HepG2 (cell line): Measurements from ENCODE around the gene MMP28. TPM values are rescaled to one million over a fixed set of nuclear protein-coding genes. Genes with fewer than 3 reads are reported as not detected.

Experiments
- ATAC-seq: fragments of 200-7000 bp; cut with Tn5 transposase; 3 replicates; pipeline ENCODE4 v1.9.1; 2020; ENCODE audit warnings: mild to moderate bottlenecking, moderate library complexity
- BruUV-seq: library from RNA; stranded (reverse); fragments of 400-500 nt; replicated peaks from 2 replicates; lab custom pipeline; 2021; lab: Mats Ljungman, UMichigan
- CTCF ChIA-PET: fragments of 300-600 bp; formaldehyde crosslinking; extraction: SDS; loops from one replicate; lab custom pipeline; 2021; ENCODE audit warnings: low total read pairs, inconsistent platforms, low intra/inter-chr PET ratio; lab: Yijun Ruan, JAX
- POLR2A ChIA-PET: fragments of 350-600 bp; sonication (Branson Sonifier 250); formaldehyde crosslinking; loops from one replicate; lab custom pipeline; 2020; ENCODE audit warnings: antibody characterized with exemption, inconsistent platforms; lab: Yijun Ruan, JAX
- DNase-seq: peaks from one replicate; pipeline ENCODE4 v3.0.0-alpha.2; 2015; ENCODE audit warnings: low spot score
- FAIRE-seq: peaks from 3 replicates; lab custom pipeline; 2011; peaks lifted over from hg19 to GRCh38; lab: Jason Lieb, UNC
- H2AFZ ChIP-seq: one replicate; pipeline ENCODE4 v1.6.1; 2011; ENCODE audit warnings: low read length, inconsistent platforms
- H3K27ac ChIP-seq: fragments of 300-600 bp; 3 replicates; pipeline ENCODE4 v1.8.0; 2011; ENCODE audit warnings: mixed run types, mild to moderate bottlenecking, mixed read lengths, low read length, inconsistent platforms; ENCODE audit not compliant: insufficient read depth; ENCODE audit errors: extremely low read length
- H3K27me3 ChIP-seq, 2 experiments: fragments of 200-600 bp in 1 of 2; 2 replicates in 1 of 2; 3 replicates in 1 of 2; pipeline versions ENCODE4 v1.6.0 to v1.8.0; 2011; ENCODE audit warnings: low read length in 2 of 2, mild to moderate bottlenecking in 2 of 2, moderate library complexity in 2 of 2, inconsistent platforms in 1 of 2; ENCODE audit not compliant: insufficient read depth in 2 of 2, control insufficient read depth in 1 of 2
- H3K36me3 ChIP-seq, 2 experiments: fragments of 200-600 bp in 1 of 2; replicated peaks in 1 of 2; 2 replicates in 1 of 2; 3 replicates in 1 of 2; pipeline versions ENCODE4 v1.5.1 to v1.8.0; 2011; ENCODE audit warnings: low read length in 2 of 2, inconsistent platforms in 1 of 2; ENCODE audit not compliant: insufficient read depth in 2 of 2, control insufficient read depth in 1 of 2
- H3K4me1 ChIP-seq: 2 replicates; pipeline ENCODE4 v1.5.1; 2012; ENCODE audit warnings: low read length, inconsistent platforms; ENCODE audit not compliant: insufficient read depth
- H3K4me2 ChIP-seq: 2 replicates; pipeline ENCODE4 v1.6.0; 2011; ENCODE audit warnings: low read depth, low read length, inconsistent platforms
- H3K4me3 ChIP-seq, 3 experiments: fragments of 200-600 bp in 1 of 3; sonication (generic), shearing (Covaris generic) in 1 of 3; replicated peaks in 1 of 3; 2 replicates each; pipeline ENCODE4 v1.5.1; 2011 to 2016; ENCODE audit warnings: low read length in 3 of 3, inconsistent platforms in 2 of 3, low read depth in 2 of 3, mild to moderate bottlenecking in 2 of 3, control low read depth in 1 of 3, mixed read lengths in 1 of 3; ENCODE audit not compliant: insufficient read depth in 1 of 3
- H3K79me2 ChIP-seq: one replicate; pipeline ENCODE4 v1.6.1; 2011; ENCODE audit warnings: low read length, inconsistent platforms; ENCODE audit not compliant: insufficient read depth
- H3K9ac ChIP-seq: 2 replicates; pipeline ENCODE4 v1.6.0; 2011; ENCODE audit warnings: mild to moderate bottlenecking, low read depth, low read length, inconsistent platforms; ENCODE audit not compliant: insufficient read depth
- H3K9me3 ChIP-seq: 2 replicates; pipeline ENCODE4 v1.5.1; 2012; ENCODE audit warnings: mild to moderate bottlenecking, low read length
- H4K20me1 ChIP-seq: 2 replicates; pipeline ENCODE4 v1.6.0; 2011; ENCODE audit warnings: inconsistent platforms, mild to moderate bottlenecking, low read length, moderate library complexity; ENCODE audit not compliant: insufficient read depth
- ATF3 ChIP-seq: sonication (generic); formaldehyde crosslinking; IDR thresholded peaks from 2 replicates; pipeline ENCODE4 v1.4.0; 2020; ENCODE audit warnings: missing genetic modification reagents
- ELF1 ChIP-seq: sonication (generic); formaldehyde crosslinking; IDR thresholded peaks from 2 replicates; pipeline ENCODE4 v1.4.0; 2020; ENCODE audit warnings: missing genetic modification reagents
- HDAC1 ChIP-seq: sonication (generic); formaldehyde crosslinking; IDR thresholded peaks from 2 replicates; pipeline ENCODE4 v1.5.1; 2020; ENCODE audit warnings: mild to moderate bottlenecking, missing genetic modification reagents
- KLF13 ChIP-seq: sonication (generic); formaldehyde crosslinking; IDR thresholded peaks from 2 replicates; pipeline ENCODE4 v1.4.0; 2020; ENCODE audit warnings: mild to moderate bottlenecking, missing genetic modification reagents
- MATR3 ChIP-seq: sonication (generic); formaldehyde crosslinking; IDR thresholded peaks from 2 replicates; pipeline ENCODE4 v1.4.0; 2020; ENCODE audit warnings: missing genetic modification reagents
- MEIS2 ChIP-seq: sonication (generic); formaldehyde crosslinking; IDR thresholded peaks from 2 replicates; pipeline ENCODE4 v1.9.0; 2021; ENCODE audit warnings: mild to moderate bottlenecking, missing genetic modification reagents
- MYNN ChIP-seq: sonication (generic); formaldehyde crosslinking; IDR thresholded peaks from 2 replicates; pipeline ENCODE4 v1.4.0; 2020; ENCODE audit warnings: mild to moderate bottlenecking, low read depth, missing genetic modification reagents
- NFIC ChIP-seq: IDR thresholded peaks from 2 replicates; pipeline ENCODE4 v1.6.1; 2012; ENCODE audit warnings: mild to moderate bottlenecking, low read length, inconsistent platforms
- REPIN1 ChIP-seq: sonication (generic); formaldehyde crosslinking; IDR thresholded peaks from 2 replicates; pipeline ENCODE4 v1.8.0; 2022; ENCODE audit warnings: missing genetic modification reagents, low read depth, mild to moderate bottlenecking, borderline replicate concordance
- U2AF1 ChIP-seq: fragments of 200-400 bp; formaldehyde crosslinking; optimal IDR thresholded peaks from 2 replicates; pipeline ENCODE3; 2017; ENCODE audit warnings: mild to moderate bottlenecking, low read depth, low read length
- ZFP62 ChIP-seq: sonication (generic); formaldehyde crosslinking; IDR thresholded peaks from 2 replicates; pipeline ENCODE4 v1.4.0; 2020; ENCODE audit warnings: missing genetic modification reagents
- ZNF333 ChIP-seq: sonication (generic); formaldehyde crosslinking; IDR thresholded peaks from 2 replicates; pipeline ENCODE4 v1.4.0; 2020; ENCODE audit warnings: mild to moderate bottlenecking, missing genetic modification reagents, borderline replicate concordance
- ZNF552 ChIP-seq: sonication (generic); formaldehyde crosslinking; IDR thresholded peaks from 2 replicates; pipeline ENCODE4 v1.9.0; 2022; ENCODE audit warnings: missing genetic modification reagents, mild to moderate bottlenecking, borderline replicate concordance
- ZNF782 ChIP-seq: sonication (generic); formaldehyde crosslinking; IDR thresholded peaks from 2 replicates; pipeline ENCODE4 v1.4.0; 2020; ENCODE audit warnings: missing genetic modification reagents, mild to moderate bottlenecking, borderline replicate concordance
- WGBS: methylation state at CpG from one replicate; pipeline ENCODE4 v1.1.6; 2017; ENCODE audit warnings: low lambda C conversion rate; 5-methylcytosine and 5-hydroxymethylcytosine counted together
- in situ Hi-C: cut with HindIII; loops from 2 replicates; pipeline ENCODE4 v1.10.0; 2017; ENCODE audit warnings: low pct_unique_long_range_greater_than_20kb; ENCODE audit not compliant: extremely low pct_ligation_motif_present
- intact Hi-C: fragments of 100-400 bp; cut with micrococcal nuclease; formaldehyde crosslinking; loops from one replicate; pipeline ENCODE4 v1.10.0; 2022; ENCODE audit not compliant: unreplicated experiment
- polyA plus RNA-seq, 8 experiments: library from polyadenylated mRNA; depleted of rRNA in 3 of 8; stranded (reverse) in 7 of 8; unstranded in 1 of 8; fragments of >200 nt; fragmentation: Illumina TruSeq in 4 of 8; extraction: Trizol in 4 of 8; gene quantifications; 2 replicates each; pipeline versions ENCODE4 v1.2.1 to v1.2.3, GENCODE V29; 2011 to 2016; ENCODE audit warnings: low read depth in 4 of 8, missing spikeins in 1 of 8, mixed read lengths in 1 of 8; ENCODE audit not compliant: insufficient read depth in 1 of 8
- total RNA-seq, 5 experiments: library from RNA; depleted of rRNA; stranded (reverse); fragments of >200 nt; fragmentation: Illumina TruSeq; extraction: Trizol; gene quantifications; 2 replicates each; pipeline ENCODE4 v1.2.3, GENCODE V29; 2016; ENCODE audit warnings: low read depth in 1 of 5
- TF ChIP-seq, protein P1 (sequence below): sonication (generic); formaldehyde crosslinking; IDR thresholded peaks from 2 replicates; pipeline ENCODE4 v1.4.0; 2020; ENCODE audit warnings: missing genetic modification reagents
- TF ChIP-seq, protein P2 (sequence below): sonication (generic); formaldehyde crosslinking; IDR thresholded peaks from 2 replicates; pipeline ENCODE4 v1.4.0; 2020; ENCODE audit warnings: missing genetic modification reagents, borderline replicate concordance

The MMP28 gene
- total and polyA plus RNA-seq, 2 of the 13 experiments (the other 11 are each of a cell fraction or from before 2014, with no cell fraction given), result not detected

- BruUV-seq, result no TSS peak
- TF ChIP-seq MATR3 (CRISPR knock-in tag) (no peak), MEIS2 (no peak)
- ATAC-seq (no peak), DNase-seq (no peak), FAIRE-seq (no peak)
- no peaks in the 10 kb centered on the region for H3K79me2 ChIP-seq
- H4K20me1 ChIP-seq, result no peaks in the 10 kb centered on the region
- H3K4me2 ChIP-seq, result no peak overlapping the region
- ChIA-PET POLR2A (no interaction called here), CTCF (no interaction called here)
- H3K4me3 ChIP-seq, result no peak overlapping the region
- WGBS, result 11% methylated on average over 9 of the region's 9 CpGs
- H3K36me3 ChIP-seq, result no peaks in the 10 kb centered on the region
- H3K27ac ChIP-seq, result no peak overlapping the region
- no peak overlapping the region for H2AFZ ChIP-seq
- no peak overlapping the region for H3K9ac ChIP-seq
- no peaks in the 10 kb centered on the region for H3K9me3 ChIP-seq
- in situ Hi-C loops (no loop called here), intact Hi-C loops (no loop called here)
- H3K27me3 ChIP-seq, result peaks cover 13 to 72% of the 10 kb centered on the region in 2 experiments; a peak in 4 of 5 replicates
- peaks cover 6% of the 10 kb centered on the region; the same call in 1 of the 2 replicates for H3K4me1 ChIP-seq
Observed at GRCh38 chr17:35791681-35792350, 3.6 kb downstream of the MMP28 start.

DNA sequence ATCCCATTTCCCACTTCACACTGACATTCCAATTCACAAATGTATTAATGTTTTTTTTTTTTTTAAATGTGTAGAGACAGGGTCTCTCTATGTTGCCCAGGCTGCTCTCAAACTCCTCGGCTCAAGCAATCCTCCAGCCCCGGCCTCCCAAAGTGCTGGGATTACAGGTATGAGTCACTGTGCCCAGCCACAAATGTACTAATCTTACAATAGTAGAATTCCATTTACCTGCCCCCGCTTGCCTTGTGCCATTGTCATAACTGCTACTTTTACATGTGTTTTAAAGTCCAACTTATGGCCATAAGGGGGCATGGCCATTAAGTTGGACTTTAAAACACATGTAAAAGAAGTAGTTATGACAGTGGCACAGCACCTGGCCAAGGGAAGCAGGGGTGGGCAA is 4.6 kb downstream of the MMP28 start:
- H3K36me3 ChIP-seq, result no peaks in the 10 kb centered on the region
- no TSS peak for BruUV-seq
- H3K4me2 ChIP-seq, result no peak overlapping the region
- in situ Hi-C loops, result no loop called here
- ChIA-PET POLR2A (no interaction called here), CTCF (no interaction called here)
- H2AFZ ChIP-seq, result no peak overlapping the region
- no peak for ATAC-seq
- intact Hi-C loops, result no loop called here
- no peak for DNase-seq
- H3K27me3 ChIP-seq, result peaks cover 13 to 64% of the 10 kb centered on the region in 2 experiments; a peak in 4 of 5 replicates
- peaks cover 6% of the 10 kb centered on the region; the same call in 1 of the 2 replicates for H3K4me1 ChIP-seq
- FAIRE-seq, result no peak
- H3K79me2 ChIP-seq, result no peaks in the 10 kb centered on the region
- no peaks in the 10 kb centered on the region for H3K9me3 ChIP-seq
- H3K4me3 ChIP-seq, result no peak overlapping the region
- WGBS, result 39% methylated on average over 3 of the region's 3 CpGs
- no peak overlapping the region for H3K9ac ChIP-seq
- H3K27ac ChIP-seq, result no peak overlapping the region
- H4K20me1 ChIP-seq, result no peaks in the 10 kb centered on the region
- TF ChIP-seq HDAC1 (CRISPR knock-in tag) (no peak), U2AF1 (no peak), ZFP62 (CRISPR knock-in tag) (no peak), KLF13 (no peak), ELF1 (no peak), NFIC (no peak), ATF3 (CRISPR knock-in tag) (no peak), ZNF333 (CRISPR knock-in tag) (no peak), REPIN1 (CRISPR knock-in tag) (no peak), MYNN (CRISPR knock-in tag) (no peak), MATR3 (CRISPR knock-in tag) (no peak), ZNF782 (CRISPR knock-in tag) (no peak), ZNF552 (CRISPR knock-in tag) (no peak)
- TF ChIP-seq, protein P1, sequence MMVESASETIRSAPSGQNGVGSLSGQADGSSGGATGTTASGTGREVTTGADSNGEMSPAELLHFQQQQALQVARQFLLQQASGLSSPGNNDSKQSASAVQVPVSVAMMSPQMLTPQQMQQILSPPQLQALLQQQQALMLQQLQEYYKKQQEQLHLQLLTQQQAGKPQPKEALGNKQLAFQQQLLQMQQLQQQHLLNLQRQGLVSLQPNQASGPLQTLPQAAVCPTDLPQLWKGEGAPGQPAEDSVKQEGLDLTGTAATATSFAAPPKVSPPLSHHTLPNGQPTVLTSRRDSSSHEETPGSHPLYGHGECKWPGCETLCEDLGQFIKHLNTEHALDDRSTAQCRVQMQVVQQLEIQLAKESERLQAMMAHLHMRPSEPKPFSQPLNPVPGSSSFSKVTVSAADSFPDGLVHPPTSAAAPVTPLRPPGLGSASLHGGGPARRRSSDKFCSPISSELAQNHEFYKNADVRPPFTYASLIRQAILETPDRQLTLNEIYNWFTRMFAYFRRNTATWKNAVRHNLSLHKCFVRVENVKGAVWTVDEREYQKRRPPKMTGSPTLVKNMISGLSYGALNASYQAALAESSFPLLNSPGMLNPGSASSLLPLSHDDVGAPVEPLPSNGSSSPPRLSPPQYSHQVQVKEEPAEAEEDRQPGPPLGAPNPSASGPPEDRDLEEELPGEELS (CRISPR knock-in tag), result no peak
- TF ChIP-seq, protein P2, sequence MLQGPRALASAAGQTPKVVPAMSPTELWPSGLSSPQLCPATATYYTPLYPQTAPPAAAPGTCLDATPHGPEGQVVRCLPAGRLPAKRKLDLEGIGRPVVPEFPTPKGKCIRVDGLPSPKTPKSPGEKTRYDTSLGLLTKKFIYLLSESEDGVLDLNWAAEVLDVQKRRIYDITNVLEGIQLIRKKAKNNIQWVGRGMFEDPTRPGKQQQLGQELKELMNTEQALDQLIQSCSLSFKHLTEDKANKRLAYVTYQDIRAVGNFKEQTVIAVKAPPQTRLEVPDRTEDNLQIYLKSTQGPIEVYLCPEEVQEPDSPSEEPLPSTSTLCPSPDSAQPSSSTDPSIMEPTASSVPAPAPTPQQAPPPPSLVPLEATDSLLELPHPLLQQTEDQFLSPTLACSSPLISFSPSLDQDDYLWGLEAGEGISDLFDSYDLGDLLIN, result no peak
